ENCODE results near the gene MCCC1.
A peak's percentile ranks its signal among the peaks of the same experiment; 100 is the strongest.

Gene MCCC1

GRCh38 chr3:182972387-182972786, 126.9 kb downstream of the MCCC1 start:
- DNase-seq: no peak
- Histone ChIP-seq H3K27ac (ENCODE audit: low read length) (no peak overlapping the region), H3F3A (ENCODE audit: insufficient read depth, low read length) (no peaks in the 10 kb centered on the region), H3K79me2 (ENCODE audit: low read length) (peaks cover 97% of the 10 kb centered on the region), H2AFZ (ENCODE audit: low read length) (no peak overlapping the region), H3K4me1 (ENCODE audit: low read length) (peaks cover 5% of the 10 kb centered on the region; the same call in 1 of the 2 replicates), H3K4me3 (ENCODE audit: low read length) (no peak overlapping the region), H3K9me2 (replicated peaks; ENCODE audit: insufficient read depth, low read length) (no peaks in the 10 kb centered on the region), H4K20me1 (ENCODE audit: insufficient read depth, low read length) (0 out of 2 replicates have a peak, but pooled peaks cover 4% of the 10 kb centered on the region), H3K9me3 (replicated peaks; ENCODE audit: insufficient read depth, low read length) (no peaks in the 10 kb centered on the region), H3K27me3 (replicated peaks; ENCODE audit: insufficient read depth, low read length) (no peaks in the 10 kb centered on the region), H3K9ac (ENCODE audit: low read length) (no peak overlapping the region), H3K4me2 (ENCODE audit: low read depth, low read length) (no peak overlapping the region), H3K36me3 (replicated peaks; ENCODE audit: insufficient read depth, low read length) (no peaks in the 10 kb centered on the region)
- no peak for TF ChIP-seq CTCF (IDR thresholded peaks at IDR 0.05; ENCODE audit: low read length)
- TF ChIP-seq EZH2phosphoT487 (IDR thresholded peaks at IDR 0.05; ENCODE audit: low read length): no peak
- no peak for TF ChIP-seq EZH2 (optimal IDR thresholded peaks at IDR 0.05; ENCODE audit: low read depth, low read length)

DNA sequence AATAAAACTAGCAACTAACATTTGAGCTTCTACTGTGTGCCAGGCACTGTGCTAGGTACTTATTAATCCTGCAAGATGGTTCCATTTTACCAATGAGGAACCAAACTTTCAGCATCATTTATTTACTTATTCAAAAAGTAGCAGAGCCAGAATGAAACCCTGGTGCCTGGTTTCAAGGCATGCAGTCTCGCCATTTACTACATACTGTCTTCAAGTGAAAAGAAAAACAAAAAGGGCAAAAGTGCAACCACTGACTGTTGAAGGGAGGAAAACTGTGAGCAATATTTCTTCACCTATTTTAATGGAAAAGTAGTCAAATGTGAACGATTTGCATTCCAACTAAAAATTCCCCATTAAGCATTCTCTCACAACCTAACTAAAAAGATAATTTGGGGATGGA, 127.7 kb downstream of the MCCC1 start:
- peak; percentile 38 for DNase-seq
- Histone ChIP-seq H3K9me3 (replicated peaks; ENCODE audit: insufficient read depth, low read length) (no peaks in the 10 kb centered on the region), H3F3A (ENCODE audit: insufficient read depth, low read length) (no peaks in the 10 kb centered on the region), H3K4me3 (ENCODE audit: low read length) (no peak overlapping the region), H3K27ac (ENCODE audit: low read length) (no peak overlapping the region), H3K79me2 (ENCODE audit: low read length) (peaks cover 95% of the 10 kb centered on the region), H3K9ac (ENCODE audit: low read length) (no peak overlapping the region), H4K20me1 (ENCODE audit: insufficient read depth, low read length) (0 out of 2 replicates have a peak, but pooled peaks cover 4% of the 10 kb centered on the region), H3K4me1 (ENCODE audit: low read length) (peaks cover 5% of the 10 kb centered on the region; the same call in 1 of the 2 replicates), H3K4me2 (ENCODE audit: low read depth, low read length) (no peak overlapping the region), H2AFZ (ENCODE audit: low read length) (no peak overlapping the region), H3K27me3 (replicated peaks; ENCODE audit: insufficient read depth, low read length) (no peaks in the 10 kb centered on the region), H3K9me2 (replicated peaks; ENCODE audit: insufficient read depth, low read length) (no peaks in the 10 kb centered on the region), H3K36me3 (replicated peaks; ENCODE audit: insufficient read depth, low read length) (no peaks in the 10 kb centered on the region)
- TF ChIP-seq EZH2phosphoT487 (IDR thresholded peaks at IDR 0.05; ENCODE audit: low read length) (no peak), EZH2 (optimal IDR thresholded peaks at IDR 0.05; ENCODE audit: low read depth, low read length) (no peak), CTCF (IDR thresholded peaks at IDR 0.05; ENCODE audit: low read length) (no peak)

DNA sequence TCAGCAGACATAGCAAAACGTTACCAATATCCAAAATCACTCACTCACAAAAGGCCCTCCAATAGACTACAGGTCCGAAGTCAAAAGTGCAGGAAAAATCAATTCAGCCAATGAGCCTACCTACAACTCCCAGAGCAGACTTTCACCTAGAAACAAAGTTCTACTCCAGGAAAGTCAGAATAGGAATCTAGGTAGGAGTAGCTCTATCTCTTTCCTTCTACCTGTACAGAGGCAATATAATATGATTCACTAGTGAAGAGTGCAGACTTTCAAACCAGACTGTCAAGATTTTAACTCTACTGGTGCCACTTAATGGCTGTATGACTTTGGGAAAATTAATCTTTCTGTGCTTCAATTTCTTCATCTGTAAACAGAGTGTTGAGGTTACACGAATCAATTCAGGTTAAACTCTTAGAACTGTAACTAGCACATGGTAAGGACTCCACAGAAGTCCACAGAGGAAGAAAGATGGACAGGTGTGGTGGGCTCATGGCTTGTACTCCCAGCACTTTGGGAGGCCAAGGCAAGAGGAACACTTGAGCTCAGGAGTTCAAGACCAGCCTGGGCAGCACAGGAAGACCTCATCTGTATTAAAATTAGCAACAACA, 128.4 kb downstream of the MCCC1 start:
- Histone ChIP-seq H4K20me1 (ENCODE audit: insufficient read depth, low read length) (0 out of 2 replicates have a peak, but pooled peaks cover 4% of the 10 kb centered on the region), H3K4me1 (ENCODE audit: low read length) (peaks cover 5% of the 10 kb centered on the region; the same call in 1 of the 2 replicates)

More for the DNA sequence above, 128.4 kb downstream of the MCCC1 start:
- Histone ChIP-seq H3K4me2 (ENCODE audit: low read depth, low read length) (no peak overlapping the region), H3K36me3 (replicated peaks; ENCODE audit: insufficient read depth, low read length) (no peaks in the 10 kb centered on the region), H3K79me2 (ENCODE audit: low read length) (peaks cover 95% of the 10 kb centered on the region), H2AFZ (ENCODE audit: low read length) (no peak overlapping the region), H3K27me3 (replicated peaks; ENCODE audit: insufficient read depth, low read length) (no peaks in the 10 kb centered on the region), H3K9me3 (replicated peaks; ENCODE audit: insufficient read depth, low read length) (no peaks in the 10 kb centered on the region), H3K9ac (ENCODE audit: low read length) (no peak overlapping the region), H3F3A (ENCODE audit: insufficient read depth, low read length) (no peaks in the 10 kb centered on the region), H3K27ac (ENCODE audit: low read length) (no peak overlapping the region), H3K9me2 (replicated peaks; ENCODE audit: insufficient read depth, low read length) (no peaks in the 10 kb centered on the region), H3K4me3 (ENCODE audit: low read length) (no peak overlapping the region)
- TF ChIP-seq CTCF (IDR thresholded peaks at IDR 0.05; ENCODE audit: low read length): no peak
- no peak for TF ChIP-seq EZH2 (optimal IDR thresholded peaks at IDR 0.05; ENCODE audit: low read depth, low read length)
- no peak for TF ChIP-seq EZH2phosphoT487 (IDR thresholded peaks at IDR 0.05; ENCODE audit: low read length)
- DNase-seq: no peak

Measured in MM.1S (cell line).